Keratinocyte (primary cell): ENCODE measurements around the gene AGR2. TPM values are rescaled to one million over a fixed set of nuclear protein-coding genes. Genes with fewer than 3 reads are reported as not detected.

Experiments used
- DNase-seq: peaks from one replicate; pipeline ENCODE4 v3.0.0-alpha.2; 2011; ENCODE audit warnings: low read depth, missing footprints, low spot score
- FAIRE-seq: peaks from 2 replicates; lab custom pipeline; 2011; peaks lifted over from hg19 to GRCh38; lab: Jason Lieb, UNC
- H2AFZ ChIP-seq: 2 replicates; pipeline ENCODE4 v1.6.0; 2012; ENCODE audit warnings: low read length, control low read depth, inconsistent platforms; ENCODE audit not compliant: control insufficient read depth
- H3K27ac ChIP-seq: 2 replicates; pipeline ENCODE4 v1.5.1; 2011; ENCODE audit warnings: low read length; ENCODE audit not compliant: control insufficient read depth, insufficient read depth
- H3K27me3 ChIP-seq: 3 replicates; pipeline ENCODE4 v1.6.0; 2011; ENCODE audit warnings: low read length; ENCODE audit not compliant: control insufficient read depth, insufficient read depth; ENCODE audit errors: extremely low read depth
- H3K36me3 ChIP-seq, 2 experiments: 2 replicates in 1 of 2; 3 replicates in 1 of 2; pipeline ENCODE4 v1.5.1; 2011; ENCODE audit warnings: low read length in 2 of 2, mild to moderate bottlenecking in 1 of 2; ENCODE audit not compliant: control insufficient read depth in 2 of 2, insufficient read depth in 2 of 2; ENCODE audit errors: extremely low read depth in 1 of 2
- H3K4me1 ChIP-seq: 3 replicates; pipeline ENCODE4 v1.5.1; 2011; ENCODE audit warnings: low read length; ENCODE audit not compliant: control insufficient read depth, insufficient read depth; ENCODE audit errors: extremely low read depth
- H3K4me2 ChIP-seq: 3 replicates; pipeline ENCODE4 v1.6.0; 2011; ENCODE audit warnings: low read depth, low read length; ENCODE audit not compliant: control insufficient read depth, insufficient read depth; ENCODE audit errors: extremely low read depth
- H3K4me3 ChIP-seq, 3 experiments: fragments of 200-600 bp in 1 of 3; sonication (generic) in 1 of 3; 2 replicates in 2 of 3; 3 replicates in 1 of 3; pipeline ENCODE4 v1.5.1; 2011 to 2016; ENCODE audit warnings: low read length in 3 of 3, mild to moderate bottlenecking in 3 of 3, control low read depth in 2 of 3, inconsistent platforms in 1 of 3, low read depth in 1 of 3, mixed read lengths in 1 of 3, mixed run types in 1 of 3, moderate library complexity in 1 of 3; ENCODE audit not compliant: control insufficient read depth in 2 of 3, insufficient read depth in 2 of 3; ENCODE audit errors: extremely low read depth in 1 of 3
- H3K79me2 ChIP-seq: 2 replicates; pipeline ENCODE4 v1.6.0; 2012; ENCODE audit warnings: low read length; ENCODE audit not compliant: control insufficient read depth, insufficient read depth
- H3K9ac ChIP-seq: 3 replicates; pipeline ENCODE4 v1.6.0; 2011; ENCODE audit warnings: low read length; ENCODE audit not compliant: control insufficient read depth, insufficient read depth; ENCODE audit errors: extremely low read depth
- H3K9me1 ChIP-seq: 3 replicates; pipeline ENCODE4 v1.6.0; 2011; ENCODE audit warnings: low read length; ENCODE audit not compliant: control insufficient read depth, insufficient read depth; ENCODE audit errors: extremely low read depth
- H3K9me3 ChIP-seq: 2 replicates; pipeline ENCODE4 v1.5.1; 2012; ENCODE audit warnings: low read depth, low read length; ENCODE audit not compliant: control insufficient read depth
- H4K20me1 ChIP-seq: 3 replicates; pipeline ENCODE4 v1.6.0; 2011; ENCODE audit warnings: low read length; ENCODE audit not compliant: control insufficient read depth, insufficient read depth; ENCODE audit errors: extremely low read depth
- CTCF ChIP-seq, 3 experiments: IDR thresholded peaks in 1 of 3; conservative IDR thresholded peaks in 1 of 3; optimal IDR thresholded peaks in 1 of 3; 2 replicates in 2 of 3; 3 replicates in 1 of 3; pipeline versions ENCODE3 to v1.5.1; 2011; ENCODE audit warnings: low read length in 3 of 3, mild to moderate bottlenecking in 3 of 3, moderate library complexity in 2 of 3, control low read depth in 1 of 3, inconsistent platforms in 1 of 3; ENCODE audit not compliant: insufficient read depth in 2 of 3; ENCODE audit errors: extremely low read depth in 1 of 3
- EZH2 ChIP-seq: IDR thresholded peaks from one replicate; pipeline ENCODE4 v1.6.1; 2012; ENCODE audit warnings: inconsistent platforms, mild to moderate bottlenecking, low read length, moderate library complexity
- dilution Hi-C: fragments of 300-500 bp; cut with MboI; formaldehyde crosslinking; loops from one replicate; pipeline ENCODE4 v1.7.0; 2020; ENCODE audit warnings: low sequenced_read_pairs; ENCODE audit not compliant: extremely low pct_ligation_motif_present
- polyA plus RNA-seq, 5 experiments: library from polyadenylated mRNA; depleted of rRNA in 3 of 5; stranded (reverse) in 3 of 5; stranded (forward) in 1 of 5; unstranded in 1 of 5; fragments of >200 nt; gene quantifications; 1 replicate in 1 of 5; 2 replicates in 3 of 5; 3 replicates in 1 of 5; pipeline versions ENCODE4 v1.2.1 to v1.2.3, GENCODE V29; 2011 to 2012; ENCODE audit warnings: missing spikeins in 2 of 5, low read depth in 1 of 5, low replicate concordance in 1 of 5

The AGR2 gene
- polyA plus RNA-seq, 1 donor (not counting 4 experiments of a cell fraction or from before 2014, with no cell fraction given) = 2.3 TPM

- Histone ChIP-seq H3K9me1 (no peaks in the 10 kb centered on the region), H3K4me1 (peaks cover 12% of the 10 kb centered on the region), H4K20me1 (no peaks in the 10 kb centered on the region), H3K27ac (no peak overlapping the region), H3K79me2 (no peaks in the 10 kb centered on the region), H3K4me2 (no peak overlapping the region), H3K27me3 (no peaks in the 10 kb centered on the region), H3K9me3 (no peaks in the 10 kb centered on the region), H3K9ac (no peak overlapping the region), H3K4me3 (no peak overlapping the region), H3K36me3 (no peaks in the 10 kb centered on the region), H2AFZ (no peak overlapping the region)
- FAIRE-seq = no peak
- TF ChIP-seq CTCF (optimal IDR thresholded peaks at IDR 0.05 in 1 of 3, IDR thresholded peaks at IDR 0.05 in 1 of 3, conservative IDR thresholded peaks at IDR 0.05 in 1 of 3; ENCODE audit: extremely low read depth in 1 of 3, insufficient read depth in 2 of 3, low read length in 3 of 3) = no peak
- no peak for DNase-seq
- dilution Hi-C loops = no loop called here
Observed at GRCh38 chr7:16758631-16759611, 45.9 kb downstream of the AGR2 start.

GRCh38 chr7:16758036-16758435 is 46.8 kb downstream of the AGR2 start:
- no peaks in the 10 kb centered on the region for H3K9me1 ChIP-seq
- no peak overlapping the region for H2AFZ ChIP-seq
- H3K27ac ChIP-seq = no peak overlapping the region
- H4K20me1 ChIP-seq = no peaks in the 10 kb centered on the region
- TF ChIP-seq CTCF (optimal IDR thresholded peaks at IDR 0.05 in 1 of 3, IDR thresholded peaks at IDR 0.05 in 1 of 3, conservative IDR thresholded peaks at IDR 0.05 in 1 of 3; ENCODE audit: extremely low read depth in 1 of 3, insufficient read depth in 2 of 3, low read length in 3 of 3) (no peak), EZH2 (no peak)
- peaks cover 13% of the 10 kb centered on the region for H3K4me1 ChIP-seq
- no peaks in the 10 kb centered on the region for H3K36me3 ChIP-seq
- H3K79me2 ChIP-seq = no peaks in the 10 kb centered on the region
- H3K9ac ChIP-seq = no peak overlapping the region
- H3K4me2 ChIP-seq = no peak overlapping the region
- H3K4me3 ChIP-seq = no peak overlapping the region
- H3K9me3 ChIP-seq = no peaks in the 10 kb centered on the region
- H3K27me3 ChIP-seq = no peaks in the 10 kb centered on the region
- FAIRE-seq (no peak), DNase-seq (no peak)
- dilution Hi-C loops = no loop called here
